Activated CD4-positive, alpha-beta T cell treated with anti-CD3 and anti-CD28 coated beads, Interleukin-2, amount 50 U/mL, for 4 hours (primary cell): ENCODE measurements around the gene RASSF10.

Experiments
- DNase-seq, 2 experiments: peaks; one replicate each; pipeline ENCODE4 v3.0.0-alpha.2; 2020

Gene RASSF10

GRCh38 chr11:12995188-12995587 is 13.9 kb upstream of the RASSF10 start:
- no peak for DNase-seq

DNA sequence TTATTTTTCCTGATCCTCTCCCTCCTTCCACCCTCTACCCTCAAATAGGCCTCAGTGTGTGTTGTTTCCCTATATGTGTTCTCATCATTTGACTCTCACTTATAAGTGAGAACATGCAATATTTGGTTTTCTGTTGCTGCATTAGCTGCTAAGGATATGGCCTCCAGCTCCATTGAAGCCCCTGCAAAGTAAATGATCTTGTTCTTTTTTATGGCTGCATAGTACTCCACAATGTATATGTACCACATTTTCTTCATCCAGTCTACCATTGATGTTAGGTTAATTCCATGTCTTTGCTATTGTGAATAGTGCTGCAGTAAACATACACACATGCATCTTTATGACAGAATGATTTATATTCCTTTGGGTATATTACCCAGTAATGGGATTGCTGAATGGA is 13.3 kb upstream of the RASSF10 start:
- no peak for DNase-seq

GRCh38 chr11:12997168-12997567 is 11.9 kb upstream of the RASSF10 start:
- DNase-seq = no peak

DNA sequence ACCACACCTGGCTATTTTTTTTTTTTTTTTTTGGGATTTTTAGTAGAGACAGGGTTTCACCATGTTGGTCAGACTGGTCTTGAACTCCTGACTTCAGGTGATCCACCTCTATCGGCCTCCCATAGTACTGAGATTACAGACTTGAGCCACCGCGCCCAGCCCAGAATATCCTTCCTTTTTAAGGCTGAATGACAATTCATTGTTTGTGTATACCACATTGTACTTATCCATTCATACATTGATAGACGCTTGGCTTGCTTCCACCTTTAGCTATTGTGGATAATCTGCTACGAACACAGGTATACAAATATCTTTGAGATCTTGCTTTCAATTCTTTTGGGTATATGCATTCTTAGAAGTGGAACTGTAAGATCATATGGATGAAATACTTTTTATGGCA is 10.8 kb upstream of the RASSF10 start:
- no peak for DNase-seq

DNA sequence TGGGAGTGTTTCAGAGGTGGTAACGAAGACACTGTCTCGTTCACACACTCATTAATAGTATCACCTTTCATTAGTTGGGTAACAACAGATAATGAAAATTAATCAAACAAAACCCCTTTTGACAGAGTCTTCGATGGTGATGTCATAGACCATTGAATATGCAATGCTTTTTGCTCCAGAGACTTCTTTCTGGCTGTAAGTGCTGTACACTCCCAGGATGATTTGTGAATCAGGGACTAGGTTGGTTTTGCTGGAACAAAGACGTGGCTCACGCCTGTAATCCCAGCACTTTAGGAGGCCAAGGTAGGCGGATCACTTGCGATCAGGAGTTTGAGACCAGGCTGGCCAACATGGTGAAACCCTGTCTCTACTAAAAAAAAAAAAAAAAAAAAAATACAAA is 9.5 kb upstream of the RASSF10 start:
- DNase-seq = no peak

DNA sequence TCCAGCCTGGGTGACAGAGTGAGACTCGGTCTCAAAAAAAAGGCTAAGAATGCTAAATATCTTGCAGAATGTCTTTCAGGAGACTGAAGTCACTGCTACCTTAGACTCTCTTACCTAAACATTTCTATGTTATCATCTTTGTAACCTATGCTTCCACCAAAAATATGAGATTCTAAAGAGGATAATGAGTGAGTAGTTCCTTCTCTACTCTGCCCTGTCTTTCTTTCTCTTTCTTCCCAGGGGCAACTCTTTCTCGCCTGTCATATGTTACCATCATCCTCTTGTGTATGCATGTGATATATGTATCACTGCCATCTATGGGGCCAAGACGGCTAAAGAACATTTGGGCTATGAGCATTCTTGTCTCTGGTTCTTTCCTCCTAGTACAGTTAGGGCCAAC is 9.0 kb upstream of the RASSF10 start:
- DNase-seq = no peak

DNA sequence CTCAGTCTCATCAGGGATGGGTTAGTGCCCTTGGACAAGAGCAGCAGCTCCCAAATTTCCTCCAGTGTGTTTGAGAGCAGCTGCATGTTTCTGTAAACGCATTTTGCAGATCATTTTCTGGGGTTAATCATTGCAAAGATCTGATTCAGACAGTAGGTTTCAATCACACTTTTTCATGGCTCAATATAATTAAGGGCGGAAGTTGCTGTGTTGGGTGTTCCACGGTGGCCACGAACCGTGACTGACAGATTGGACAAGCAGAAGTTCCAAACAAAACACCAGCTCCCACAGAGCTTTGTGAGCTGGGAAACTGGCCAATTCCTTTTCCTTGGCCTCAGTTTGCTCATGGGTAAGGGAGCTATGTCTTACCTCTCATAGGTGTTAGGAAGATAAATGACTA is 8.4 kb upstream of the RASSF10 start:
- no peak for DNase-seq

DNA sequence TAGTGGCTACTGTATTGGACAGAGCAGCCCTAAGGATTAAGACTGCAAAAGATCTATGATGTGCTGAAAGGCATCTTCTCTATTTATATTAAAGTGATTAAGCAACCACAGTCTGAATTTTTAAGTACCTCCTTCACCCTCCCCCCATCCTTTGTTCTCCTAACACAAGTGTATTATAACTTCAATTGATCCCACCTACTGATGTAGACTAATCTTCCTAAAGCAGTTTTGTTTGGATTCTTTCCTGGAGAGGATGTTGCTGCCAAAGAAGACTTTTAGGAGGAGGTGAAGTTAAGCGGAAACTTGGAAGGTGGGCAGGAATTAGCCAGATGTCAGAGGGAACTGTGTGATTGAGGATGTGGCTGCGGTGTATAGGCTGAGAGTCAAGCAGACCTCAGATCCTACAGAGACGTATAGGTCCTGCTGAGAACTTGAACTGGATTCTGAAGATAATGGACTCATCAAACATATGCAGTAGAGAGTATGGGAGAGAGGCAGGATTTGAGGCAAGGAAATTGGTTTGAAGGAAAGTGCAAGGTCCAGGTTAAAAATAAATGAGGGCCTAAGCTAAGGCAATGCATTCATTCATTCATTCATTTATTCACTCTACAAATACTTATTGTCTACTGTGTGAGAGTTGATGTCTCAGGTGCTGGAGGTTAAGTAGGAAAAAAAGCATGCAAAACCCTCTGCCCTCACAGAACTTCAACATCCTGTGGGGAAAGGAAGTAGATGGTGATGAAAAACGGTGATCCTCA is 5.2 kb upstream of the RASSF10 start:
- DNase-seq = no peak

DNA sequence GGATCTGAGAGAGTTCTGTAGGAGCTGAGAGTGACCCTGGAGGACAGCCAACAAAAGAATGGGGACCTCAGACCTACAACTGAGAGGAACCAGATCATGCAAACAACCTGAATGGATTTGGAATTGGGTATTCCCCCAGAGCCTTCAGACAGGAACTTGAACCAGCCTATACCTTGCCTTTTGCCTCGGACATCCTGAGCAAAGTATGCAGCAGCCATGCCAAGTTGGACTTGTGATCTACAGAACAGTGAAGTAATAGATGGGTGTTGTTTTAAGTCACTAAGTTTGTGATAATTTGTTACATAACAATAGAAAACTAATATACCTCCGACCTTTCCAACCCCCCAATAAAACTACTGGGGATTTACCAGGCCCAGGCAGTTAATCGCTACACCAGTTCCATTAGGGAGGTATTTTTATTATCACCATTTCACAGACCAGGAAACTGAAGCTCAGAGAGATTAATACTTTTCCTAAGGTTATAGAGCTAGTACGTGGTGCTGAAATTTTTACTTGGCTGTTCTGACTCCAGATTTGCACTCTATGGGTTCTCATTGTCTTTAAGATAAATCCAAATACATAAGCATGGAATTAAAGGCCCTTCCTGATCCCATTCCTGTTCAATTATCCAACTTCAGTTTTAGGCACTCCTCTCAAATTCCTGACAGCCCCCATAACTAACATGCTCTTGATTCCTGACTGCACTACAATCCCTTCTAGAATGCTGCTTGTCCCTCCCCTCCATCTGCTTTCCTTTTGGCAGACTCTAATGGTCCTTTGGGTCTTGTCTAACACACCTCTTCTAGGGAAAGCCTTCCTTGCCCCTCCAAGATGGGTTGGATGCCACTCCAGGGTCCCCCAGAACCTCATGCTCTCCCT is 1.7 kb upstream of the RASSF10 start:
- DNase-seq = no peak

DNA sequence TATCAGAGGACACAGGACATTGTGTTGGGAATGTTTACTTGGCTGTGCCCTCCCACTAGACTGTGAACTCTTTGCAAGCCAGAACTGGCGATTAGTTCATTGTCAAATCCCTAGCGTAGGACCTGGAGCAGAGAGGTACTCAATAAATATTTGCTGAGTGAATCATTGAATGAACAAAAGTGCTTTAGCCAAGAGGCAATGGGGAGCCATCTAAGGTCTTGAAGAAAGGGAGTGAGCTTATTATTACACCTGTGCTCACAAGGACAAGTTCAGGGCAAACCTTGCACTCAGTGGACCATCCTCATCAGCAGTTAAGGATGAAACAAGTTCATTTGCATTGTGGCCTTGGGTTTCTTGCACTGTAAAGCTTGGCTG is 1.1 kb upstream of the RASSF10 start:
- no peak for DNase-seq

GRCh38 chr11:13009476-13009920 is 382 bp downstream of the RASSF10 start:
- DNase-seq = no peak

- no peak for DNase-seq
Observed at GRCh38 chr11:13009921-13010748, 1.0 kb downstream of the RASSF10 start.

DNA sequence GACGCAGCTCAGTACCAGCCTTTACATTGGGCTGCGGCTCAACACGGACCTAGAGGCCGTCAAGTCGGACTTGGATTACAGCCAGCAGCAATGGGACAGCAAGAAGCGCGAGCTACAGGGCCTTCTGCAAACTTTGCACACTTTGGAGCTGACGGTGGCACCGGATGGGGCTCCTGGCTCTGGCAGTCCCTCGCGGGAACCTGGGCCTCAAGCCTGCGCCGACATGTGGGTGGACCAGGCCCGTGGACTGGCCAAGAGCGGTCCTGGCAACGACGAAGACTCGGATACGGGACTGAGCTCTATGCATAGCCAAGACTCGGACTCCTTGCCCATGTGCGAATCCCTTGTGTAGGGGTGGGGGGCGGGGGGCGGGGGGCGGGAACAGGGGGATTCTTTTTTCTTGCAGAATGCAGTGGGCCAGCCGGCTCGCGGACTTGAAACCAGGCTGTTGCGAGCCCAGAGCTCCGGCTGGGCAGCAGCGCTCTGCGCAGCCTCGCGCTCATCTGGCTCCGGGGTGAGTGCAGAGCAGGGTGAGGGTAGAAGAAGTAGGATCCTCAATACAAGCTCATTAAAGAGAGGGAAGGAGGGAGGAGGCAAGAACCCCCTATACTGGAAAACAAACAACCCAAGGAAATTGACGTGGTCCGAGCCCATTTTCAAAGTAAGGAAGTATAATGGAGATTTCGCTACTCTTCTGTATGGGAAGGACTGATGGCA is 1.8 kb downstream of the RASSF10 start:
- DNase-seq = no peak

DNA sequence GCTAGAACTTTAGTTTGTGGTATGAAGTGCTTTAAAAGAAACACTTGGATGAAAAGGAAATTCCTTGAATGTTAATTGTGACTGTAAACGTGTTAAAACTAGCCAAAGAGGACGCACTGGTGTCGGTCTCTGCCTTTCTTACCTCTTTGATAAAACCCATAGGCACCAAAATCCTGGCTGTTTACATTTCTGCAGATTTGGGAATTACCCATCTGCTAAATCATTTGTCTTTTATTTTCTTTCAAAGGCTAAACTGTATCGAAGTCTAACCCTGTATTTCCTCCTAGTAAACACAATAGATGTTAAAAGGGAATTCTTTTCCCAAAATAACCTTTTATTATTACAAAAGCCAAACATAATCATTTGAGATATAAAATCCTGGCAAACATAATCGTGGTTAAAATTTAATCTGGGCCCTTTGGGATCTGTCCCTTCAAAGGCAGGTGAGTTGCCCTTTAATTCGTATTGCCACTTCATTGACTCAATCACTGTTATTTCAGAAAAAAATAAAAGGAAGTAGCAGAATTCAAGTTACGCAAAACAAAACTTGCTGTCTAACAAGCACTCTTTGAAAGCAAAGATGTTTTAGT is 2.4 kb downstream of the RASSF10 start:
- no peak for DNase-seq

GRCh38 chr11:13012056-13012661 is 3.0 kb downstream of the RASSF10 start:
- no peak for DNase-seq

DNA sequence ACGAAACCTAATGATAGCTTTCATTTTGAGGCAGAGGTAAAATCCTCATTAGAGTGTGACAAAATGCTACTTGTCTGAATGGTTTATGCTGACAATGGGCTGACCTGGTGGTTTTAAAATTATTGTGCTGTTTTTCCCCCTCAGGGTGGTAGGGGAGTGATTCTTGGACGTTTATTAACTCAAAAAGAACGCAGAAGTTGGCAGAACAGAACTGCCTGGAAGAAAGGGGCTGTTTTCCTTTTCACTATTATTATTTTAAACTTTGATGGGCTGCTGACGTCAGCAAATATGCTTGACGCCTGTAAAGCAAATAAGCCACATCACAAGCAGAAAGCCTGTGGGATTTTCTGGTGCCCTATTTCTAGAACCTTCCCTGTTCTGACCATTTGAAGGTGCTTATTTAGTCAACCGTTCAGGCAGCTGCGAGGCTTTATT is 4.0 kb downstream of the RASSF10 start:
- no peak for DNase-seq

DNA sequence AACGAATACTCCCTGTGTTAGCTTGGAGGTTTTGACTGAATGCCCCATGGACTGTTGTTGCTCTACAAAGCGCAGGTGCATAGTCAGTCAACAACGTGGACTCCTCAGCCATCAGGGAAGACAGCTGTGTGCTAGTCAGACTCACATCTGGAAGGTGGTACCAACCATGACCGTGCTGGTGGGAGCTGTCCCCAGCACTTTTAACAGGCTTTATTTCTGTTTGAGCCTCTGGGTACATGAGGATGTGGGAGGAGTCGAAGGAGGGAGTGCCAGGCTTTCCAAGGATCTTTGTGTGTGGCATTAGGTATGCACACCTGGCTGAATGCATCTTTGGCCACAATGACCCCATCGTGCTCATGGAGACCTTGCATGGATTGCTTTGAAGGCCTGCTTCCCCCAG is 6.6 kb downstream of the RASSF10 start:
- DNase-seq = no peak

- DNase-seq = no peak
Observed at GRCh38 chr11:13016415-13016814, 7.3 kb downstream of the RASSF10 start.

DNA sequence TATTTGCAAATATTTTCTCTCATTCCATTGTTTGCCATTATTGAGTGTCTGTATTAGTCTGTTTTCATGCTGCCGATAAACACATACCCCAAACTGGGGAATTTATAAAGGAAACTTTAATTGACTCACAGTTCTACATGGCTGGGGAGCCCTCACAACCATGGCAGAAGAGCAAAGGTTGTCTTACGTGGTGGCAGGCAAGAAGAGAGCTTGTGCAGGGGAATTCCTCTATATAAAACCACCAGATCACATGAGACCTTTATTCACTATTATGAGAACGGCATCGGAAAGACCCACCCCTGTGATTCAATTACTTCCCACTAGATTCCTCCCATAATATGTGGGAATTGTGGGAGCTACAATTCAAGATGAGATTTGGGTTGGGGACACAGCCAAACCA is 10.2 kb downstream of the RASSF10 start:
- DNase-seq = no peak

DNA sequence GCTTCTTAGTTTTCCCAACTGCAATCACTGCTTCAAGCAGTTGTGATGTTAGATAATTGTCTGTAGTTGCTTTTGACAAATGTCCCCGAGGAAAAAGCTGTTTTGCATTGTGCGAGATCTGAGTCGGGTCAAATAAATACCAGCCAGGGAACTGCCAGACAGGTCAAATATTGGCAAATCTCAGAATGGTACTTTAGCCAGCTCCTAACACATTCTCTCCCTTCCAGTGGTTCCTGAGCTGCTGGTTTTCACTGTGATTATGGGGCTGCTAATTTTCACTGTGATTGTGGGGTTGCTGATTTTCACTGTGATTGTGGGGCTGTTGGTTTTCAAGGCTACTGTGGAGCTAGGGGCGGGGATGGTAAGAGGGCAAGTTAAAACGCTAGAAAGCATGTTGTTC is 14.3 kb downstream of the RASSF10 start:
- DNase-seq = no peak

DNA sequence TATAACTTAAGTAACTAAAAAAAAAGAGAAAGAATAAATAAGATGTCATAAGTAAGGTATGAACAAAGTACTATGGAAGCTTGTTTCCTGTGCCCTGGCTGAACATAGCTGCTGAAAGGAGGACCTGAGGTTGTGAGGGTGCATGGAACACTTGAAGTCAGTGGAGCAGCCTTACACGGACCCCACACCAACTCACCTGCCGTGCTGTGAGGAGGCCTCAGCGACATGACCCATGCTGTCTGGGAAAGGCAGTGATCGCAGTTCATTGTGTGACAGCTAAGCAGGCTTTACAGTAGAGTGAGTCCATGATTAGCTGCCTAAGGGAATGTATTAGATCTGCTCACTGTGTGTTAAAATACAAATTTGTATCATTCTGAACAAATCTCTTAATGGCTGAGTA is 17.6 kb downstream of the RASSF10 start:
- no peak for DNase-seq

DNA sequence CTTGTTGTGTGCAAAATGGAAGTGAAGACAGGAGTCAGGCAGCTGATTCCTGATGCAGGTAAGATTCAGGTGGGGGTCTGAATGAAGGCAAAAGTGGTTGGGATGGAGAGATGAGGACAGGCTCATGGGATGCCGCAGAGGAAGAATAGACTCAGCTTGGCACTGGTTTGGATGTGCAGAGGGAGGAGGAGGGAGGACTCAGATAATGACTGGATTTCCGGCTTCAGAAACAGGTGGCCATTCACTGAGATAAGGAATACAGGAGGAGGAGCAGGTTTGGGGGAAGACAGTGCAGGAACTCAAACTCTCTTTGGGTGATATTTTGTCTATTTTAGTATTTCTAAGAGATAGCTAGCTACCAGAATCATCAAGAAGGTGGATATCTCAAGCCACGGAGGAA is 19.2 kb downstream of the RASSF10 start:
- DNase-seq = no peak
